ENCODE measurements around the gene HDAC7.
"Not testable (repeated sequence)": the region's sequence is repeated elsewhere in the genome, so short reads cannot be mapped to it uniquely, and the experiment has no call there.

The HDAC7 gene

GRCh38 chr12:47817272-47818006 is 2.3 kb downstream of the HDAC7 start:
- DNase-seq (ENCODE audit: insufficient read length) (no peak), FAIRE-seq (no peak)
- TF ChIP-seq POLR2A (IDR thresholded peaks at IDR 0.05; ENCODE audit: low read depth, low read length) (no peak), POLR2AphosphoS5 (IDR thresholded peaks at IDR 0.05; ENCODE audit: low read depth, low read length) (no peak), TAF1 (IDR thresholded peaks at IDR 0.05; ENCODE audit: borderline replicate concordance, low read depth, low read length) (no peak)

- FAIRE-seq (no peak), DNase-seq (ENCODE audit: insufficient read length) (no peak)
- no peak for TF ChIP-seq TAF1 (IDR thresholded peaks at IDR 0.05; ENCODE audit: borderline replicate concordance, low read depth, low read length)
- no peak for TF ChIP-seq POLR2AphosphoS5 (IDR thresholded peaks at IDR 0.05; ENCODE audit: low read depth, low read length)
- no peak for TF ChIP-seq POLR2A (IDR thresholded peaks at IDR 0.05; ENCODE audit: low read depth, low read length)
Observed at GRCh38 chr12:47816403-47817271, 3.1 kb downstream of the HDAC7 start.

GRCh38 chr12:47815447-47815846 is 4.3 kb downstream of the HDAC7 start:
- FAIRE-seq; DNase-seq (ENCODE audit: insufficient read length): not testable (repeated sequence)

GRCh38 chr12:47814539-47815170 is 5.0 kb downstream of the HDAC7 start:
- DNase-seq (ENCODE audit: insufficient read length) = no peak
- peak; percentile 24 for FAIRE-seq
- no peak for TF ChIP-seq POLR2A (IDR thresholded peaks at IDR 0.05; ENCODE audit: low read depth, low read length)

GRCh38 chr12:47813511-47814196 is 6.0 kb downstream of the HDAC7 start:
- DNase-seq (ENCODE audit: insufficient read length) = peak; percentile 63
- peak; percentile 50 for FAIRE-seq
- 0 out of 2 replicates have a peak, but pooled peaks have one; percentile 10 for TF ChIP-seq POLR2AphosphoS5 (IDR thresholded peaks at IDR 0.05; ENCODE audit: low read depth, low read length)
- TF ChIP-seq POLR2A (IDR thresholded peaks at IDR 0.05; ENCODE audit: low read depth, low read length) = no peak; the same call in none of the 2 replicates

- peak; percentile 88 for FAIRE-seq
- no peak for TF ChIP-seq TAF1 (IDR thresholded peaks at IDR 0.05; ENCODE audit: borderline replicate concordance, low read depth, low read length)
- peak; percentile 64 for TF ChIP-seq POLR2A (IDR thresholded peaks at IDR 0.05; ENCODE audit: low read depth, low read length)
- peak; percentile 36; the same call in 1 of the 2 replicates for TF ChIP-seq POLR2AphosphoS5 (IDR thresholded peaks at IDR 0.05; ENCODE audit: low read depth, low read length)
- peak; percentile 92 for DNase-seq (ENCODE audit: insufficient read length)
Observed at GRCh38 chr12:47812797-47813510, 6.7 kb downstream of the HDAC7 start.

GRCh38 chr12:47811581-47812484 is 7.9 kb downstream of the HDAC7 start:
- DNase-seq (ENCODE audit: insufficient read length) (no peak), FAIRE-seq (no peak)
- TF ChIP-seq POLR2A (IDR thresholded peaks at IDR 0.05; ENCODE audit: low read depth, low read length) (no peak), TAF1 (IDR thresholded peaks at IDR 0.05; ENCODE audit: borderline replicate concordance, low read depth, low read length) (no peak), POLR2AphosphoS5 (IDR thresholded peaks at IDR 0.05; ENCODE audit: low read depth, low read length) (no peak)

- FAIRE-seq = no peak
- DNase-seq (ENCODE audit: insufficient read length) = no peak
- TF ChIP-seq TAF1 (IDR thresholded peaks at IDR 0.05; ENCODE audit: borderline replicate concordance, low read depth, low read length) (no peak), POLR2A (IDR thresholded peaks at IDR 0.05; ENCODE audit: low read depth, low read length) (no peak), POLR2AphosphoS5 (IDR thresholded peaks at IDR 0.05; ENCODE audit: low read depth, low read length) (no peak)
Observed at GRCh38 chr12:47811072-47811396, 8.7 kb downstream of the HDAC7 start.

- not testable (repeated sequence) for FAIRE-seq; DNase-seq (ENCODE audit: insufficient read length)
Observed at GRCh38 chr12:47809518-47809917, 10.2 kb downstream of the HDAC7 start.

- FAIRE-seq (peak; percentile 36), DNase-seq (ENCODE audit: insufficient read length) (no peak)
- TF ChIP-seq POLR2A (IDR thresholded peaks at IDR 0.05; ENCODE audit: low read depth, low read length) = no peak
- TF ChIP-seq POLR2AphosphoS5 (IDR thresholded peaks at IDR 0.05; ENCODE audit: low read depth, low read length) = no peak
- TF ChIP-seq TAF1 (IDR thresholded peaks at IDR 0.05; ENCODE audit: borderline replicate concordance, low read depth, low read length) = no peak
Observed at GRCh38 chr12:47808574-47809365, 10.9 kb downstream of the HDAC7 start.

Data from GM12892 (cell line).